Fibroblast of the aortic adventitia (primary cell): ENCODE data around the gene WWP2. TPM values are rescaled to one million over a fixed set of nuclear protein-coding genes. Genes with fewer than 3 reads are reported as not detected.

ENCODE experiments used
- DNase-seq: peaks from one replicate; pipeline ENCODE4 v3.0.0-alpha.2; 2010; ENCODE audit warnings: low read depth
- H3K4me3 ChIP-seq: 2 replicates; pipeline ENCODE4 v1.5.1; 2011; ENCODE audit warnings: low read depth, mild to moderate bottlenecking, control low read depth, low read length, moderate library complexity
- CTCF ChIP-seq: IDR thresholded peaks from 2 replicates; pipeline ENCODE4 v1.5.1; 2011; ENCODE audit warnings: mild to moderate bottlenecking, low read length, control low read depth, inconsistent platforms; ENCODE audit not compliant: insufficient read depth
- total RNA-seq: library from RNA; depleted of rRNA; stranded (reverse); fragments of >200 nt; gene quantifications from 2 replicates; pipeline ENCODE4 v1.2.3, GENCODE V29; 2012; ENCODE audit warnings: low replicate concordance

The WWP2 gene
- total RNA-seq, 1 donor = 28.7 TPM

- no peak overlapping the region for H3K4me3 ChIP-seq
- no peak for DNase-seq
- TF ChIP-seq CTCF = no peak
Measured at GRCh38 chr16:69917311-69917710, 155.2 kb downstream of the WWP2 start.

- H3K4me3 ChIP-seq = peak overlapping the region; percentile 52
- TF ChIP-seq CTCF = no peak
- peak; percentile 99 for DNase-seq
Measured at GRCh38 chr16:69917739-69918138, 155.6 kb downstream of the WWP2 start.

- DNase-seq = no peak
- TF ChIP-seq CTCF = no peak
- H3K4me3 ChIP-seq = peak overlapping the region; percentile 52
Measured at GRCh38 chr16:69918241-69918640, 156.1 kb downstream of the WWP2 start.

- H3K4me3 ChIP-seq = no peak overlapping the region
- TF ChIP-seq CTCF = no peak
- DNase-seq = peak; percentile 39
Measured at GRCh38 chr16:69921127-69921526, 159.0 kb downstream of the WWP2 start.

GRCh38 chr16:69922200-69922599 is 160.1 kb downstream of the WWP2 start:
- TF ChIP-seq CTCF = no peak
- no peak overlapping the region for H3K4me3 ChIP-seq
- no peak for DNase-seq

GRCh38 chr16:69924041-69924775 is 162.1 kb downstream of the WWP2 start:
- no peak for DNase-seq
- TF ChIP-seq CTCF = no peak
- H3K4me3 ChIP-seq = no peak overlapping the region

- DNase-seq = peak; percentile 93
- H3K4me3 ChIP-seq = peak overlapping the region; percentile 53
- TF ChIP-seq CTCF = no peak
Measured at GRCh38 chr16:69924777-69925191, 162.7 kb downstream of the WWP2 start.
